HG03280 (cell line): ENCODE data around the gene SMAD3.

ENCODE experiments used
- ATAC-seq: cut with Tn5 transposase; IDR thresholded peaks from one replicate; pipeline ENCODE4 v1.9.1; 2021; ENCODE audit warnings: mild to moderate bottlenecking, moderate library complexity; ENCODE audit not compliant: unreplicated experiment

The SMAD3 gene

DNA sequence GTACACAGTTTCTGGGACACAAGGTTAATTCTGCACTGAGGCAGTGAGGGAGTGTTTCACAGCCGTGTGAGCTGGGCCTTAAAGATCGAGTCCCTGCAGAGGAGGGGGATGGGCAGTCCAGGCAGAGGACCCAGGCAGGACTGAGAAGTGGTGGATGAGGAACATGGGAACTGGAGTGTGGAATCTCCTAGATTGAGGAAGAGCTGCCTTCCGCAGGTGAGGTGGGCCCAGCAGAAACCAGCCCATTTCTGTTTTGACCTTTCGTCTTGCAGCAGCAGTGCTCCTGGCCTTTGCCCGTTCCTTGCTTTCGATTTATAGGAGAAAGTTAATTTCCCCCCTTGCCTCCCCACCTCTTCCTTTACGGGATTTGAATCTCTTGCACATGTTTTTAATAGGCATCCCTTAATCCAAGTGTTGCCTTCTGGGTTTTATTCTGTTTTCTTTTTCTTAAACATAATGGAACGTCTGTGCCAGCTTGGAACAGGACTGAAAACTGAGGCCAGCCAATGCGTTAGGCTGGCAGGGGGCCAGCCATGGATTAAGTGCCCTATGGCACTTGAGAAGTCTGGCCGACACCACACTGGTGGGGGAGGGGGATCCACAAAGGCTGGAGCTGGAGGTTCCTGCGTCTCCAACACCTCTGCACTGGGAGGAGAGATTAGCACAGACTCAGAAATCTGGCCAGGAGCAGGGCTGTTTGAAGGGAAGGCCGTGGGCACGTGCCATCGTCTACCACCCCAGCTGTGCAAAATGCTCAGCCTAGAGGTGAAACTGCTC, 111.0 kb downstream of the SMAD3 start:
- ATAC-seq: no peak

DNA sequence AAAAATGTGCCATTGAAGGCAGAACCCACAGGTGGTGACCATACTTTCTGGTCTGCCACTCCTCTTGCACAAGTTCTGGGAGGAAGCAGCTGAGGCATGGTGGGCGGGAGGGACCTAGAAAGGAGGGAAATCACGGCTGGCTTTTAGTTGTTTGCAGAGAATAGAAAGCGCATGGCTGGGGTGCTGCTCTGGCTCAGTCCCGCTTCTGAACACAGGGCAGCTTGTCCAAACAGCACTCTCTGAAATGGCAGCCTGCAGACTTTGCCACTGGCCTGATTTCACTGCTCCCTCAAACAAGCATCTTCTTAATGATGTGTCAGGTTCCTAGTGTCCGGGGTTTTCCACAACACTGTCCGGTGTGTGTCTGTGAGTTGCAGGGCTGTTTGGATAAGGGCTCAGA, 112.3 kb downstream of the SMAD3 start:
- ATAC-seq: no peak

DNA sequence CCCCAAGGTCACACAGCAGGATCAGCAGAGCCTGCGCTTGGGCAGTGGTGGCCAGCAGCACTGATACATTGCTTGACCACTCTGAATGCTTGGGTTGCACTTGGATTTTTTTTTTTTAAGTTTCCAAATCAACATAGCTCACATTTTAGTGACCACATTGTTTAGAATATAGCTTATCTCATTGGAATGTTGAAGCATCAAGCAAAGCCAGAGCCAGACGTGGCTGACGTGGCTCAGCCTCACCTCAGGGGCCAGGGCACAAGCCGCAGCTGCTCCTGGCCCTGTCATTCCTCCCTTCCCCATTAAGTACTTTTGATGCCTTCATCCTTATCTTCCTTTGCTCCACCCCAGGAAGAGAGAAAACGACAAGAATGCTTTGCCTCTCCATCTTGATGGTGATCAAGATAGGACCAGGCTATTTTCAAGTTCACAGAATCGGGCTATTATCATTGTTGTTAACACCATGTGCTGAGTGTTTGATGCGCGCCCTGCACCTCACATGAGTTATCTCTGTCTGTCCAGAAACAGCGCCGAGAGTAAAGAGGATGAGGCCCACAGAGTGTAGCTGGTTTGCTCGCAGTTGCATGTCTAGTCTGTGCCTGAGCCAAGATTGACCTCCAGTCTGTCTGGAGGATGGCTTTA, 113.3 kb downstream of the SMAD3 start:
- ATAC-seq: no peak

DNA sequence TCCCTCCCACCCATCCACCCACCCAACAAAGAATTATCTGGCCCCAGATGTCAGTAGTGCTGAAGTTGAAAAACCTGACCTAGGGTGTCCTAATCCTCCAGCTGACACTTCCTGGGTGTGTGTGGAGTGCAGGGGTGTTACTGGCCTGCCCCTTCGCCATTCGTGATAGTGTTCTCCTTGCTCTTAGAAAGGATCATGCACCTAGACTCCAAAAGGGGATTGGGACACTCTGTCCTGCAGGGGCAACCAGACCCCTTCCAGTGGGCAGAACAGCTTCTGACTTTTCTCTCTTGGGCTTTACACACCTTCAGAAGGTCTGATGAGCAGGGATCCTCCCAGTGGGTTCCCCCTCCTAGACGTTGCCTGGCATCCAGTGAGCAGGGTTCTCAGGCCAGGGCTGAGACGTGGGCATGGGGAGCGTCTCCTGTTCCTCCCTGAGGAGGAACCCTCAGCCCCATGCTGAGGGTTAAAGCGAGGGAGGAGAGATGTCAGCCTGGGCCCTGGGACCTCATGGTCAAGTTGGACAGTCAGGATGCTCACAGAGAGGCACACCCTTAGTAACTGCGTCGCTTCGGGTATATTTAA, 114.1 kb downstream of the SMAD3 start:
- ATAC-seq: no peak

DNA sequence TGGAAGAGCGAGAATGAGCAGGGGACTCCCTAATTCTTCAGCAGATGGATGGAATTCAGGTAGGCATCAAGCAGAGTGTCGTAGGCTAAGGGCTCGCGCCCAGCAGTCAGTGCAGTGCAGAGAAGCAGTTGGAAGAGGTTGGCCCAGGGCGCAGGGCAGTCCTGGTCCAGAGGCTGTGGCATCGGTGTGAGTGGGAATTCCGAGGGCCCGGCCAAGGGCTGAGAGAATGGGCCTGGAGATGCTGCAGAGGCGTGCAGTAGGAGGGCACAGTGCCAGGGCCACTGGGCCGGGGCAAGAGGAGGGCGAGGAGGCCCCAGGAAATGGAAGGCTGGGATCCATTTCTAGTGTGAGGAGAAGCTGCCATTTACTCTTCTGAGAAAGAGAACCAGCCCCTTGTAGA, 114.6 kb downstream of the SMAD3 start:
- no peak for ATAC-seq

DNA sequence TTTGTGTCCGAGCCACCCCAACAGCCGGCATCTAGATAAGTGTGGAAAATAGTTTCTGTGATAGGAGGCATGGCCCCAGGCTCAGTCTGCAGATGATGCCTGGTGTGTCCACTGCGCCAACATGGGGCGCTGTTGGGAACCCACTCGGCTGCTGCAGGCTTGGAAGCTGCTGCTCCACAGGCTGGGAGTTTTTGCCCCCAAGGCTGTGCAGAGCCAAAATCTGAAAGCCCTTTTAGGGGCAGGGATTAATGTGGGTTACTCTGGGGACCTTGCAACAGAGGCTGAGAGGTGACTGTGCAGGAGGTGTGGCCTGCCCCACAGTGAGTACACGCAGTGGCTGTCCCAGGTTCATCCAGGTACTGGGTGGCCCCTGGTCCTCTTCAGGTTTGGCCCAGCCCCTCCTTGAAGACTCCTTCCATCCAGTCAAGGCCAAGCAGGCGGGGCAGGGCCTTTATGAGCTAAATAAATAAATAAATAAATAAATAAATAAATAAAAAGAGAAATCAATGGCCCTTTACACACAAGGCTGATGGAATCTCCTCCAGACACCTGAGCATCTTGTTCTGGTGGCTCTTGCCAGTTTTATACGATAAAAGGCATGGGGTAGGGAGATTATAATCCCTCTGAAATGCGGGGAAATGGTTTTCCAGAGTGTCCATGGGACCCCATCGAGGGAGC, 115.3 kb downstream of the SMAD3 start:
- ATAC-seq: no peak

DNA sequence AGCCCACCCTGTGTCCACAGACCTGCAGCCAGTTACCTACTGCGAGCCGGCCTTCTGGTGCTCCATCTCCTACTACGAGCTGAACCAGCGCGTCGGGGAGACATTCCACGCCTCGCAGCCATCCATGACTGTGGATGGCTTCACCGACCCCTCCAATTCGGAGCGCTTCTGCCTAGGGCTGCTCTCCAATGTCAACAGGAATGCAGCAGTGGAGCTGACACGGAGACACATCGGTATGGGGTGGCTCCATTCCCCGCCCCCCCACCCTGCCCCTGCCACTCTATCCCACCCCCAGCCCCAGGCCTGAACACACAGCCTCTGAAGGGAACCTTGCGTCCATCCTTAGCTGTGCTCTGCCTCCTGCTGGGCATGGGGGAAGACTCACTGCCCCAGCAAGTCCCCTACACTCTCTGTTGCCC, 115.8 kb downstream of the SMAD3 start:
- no peak for ATAC-seq

DNA sequence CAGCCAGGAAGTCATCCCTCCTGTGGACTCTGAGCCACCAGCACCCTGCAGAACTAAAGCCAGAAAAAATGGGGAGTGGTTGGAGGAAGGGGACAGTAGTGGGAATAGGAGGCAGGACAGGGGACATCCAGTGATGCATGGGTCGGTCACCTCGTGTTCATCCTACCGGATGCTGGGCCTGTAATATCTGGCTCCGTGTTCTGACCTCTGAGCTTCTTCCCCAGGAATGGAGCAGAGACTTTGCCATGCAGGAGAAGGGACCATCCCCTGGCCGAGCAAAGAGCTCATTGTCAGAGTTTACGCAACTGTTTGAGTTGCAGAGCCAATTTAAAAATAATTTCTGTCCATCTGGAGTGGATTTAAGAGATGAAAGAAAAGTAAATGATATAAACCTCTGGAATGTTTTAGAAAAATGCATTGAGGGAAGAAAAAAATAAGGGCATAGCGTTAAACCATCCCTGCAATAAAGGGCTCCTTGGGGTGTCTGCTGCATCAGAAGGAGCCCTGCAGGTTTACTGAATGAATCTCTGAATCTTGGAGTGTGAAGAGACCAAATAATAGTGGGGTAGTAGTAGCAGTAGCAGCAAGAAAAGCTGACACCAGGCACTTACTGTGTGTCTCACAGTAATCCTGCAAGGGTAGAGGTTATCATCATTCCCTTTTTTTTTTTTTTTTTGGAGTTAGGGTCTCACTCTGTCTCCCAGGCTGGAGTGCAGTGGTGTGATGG, 118.2 kb downstream of the SMAD3 start:
- ATAC-seq: no peak

DNA sequence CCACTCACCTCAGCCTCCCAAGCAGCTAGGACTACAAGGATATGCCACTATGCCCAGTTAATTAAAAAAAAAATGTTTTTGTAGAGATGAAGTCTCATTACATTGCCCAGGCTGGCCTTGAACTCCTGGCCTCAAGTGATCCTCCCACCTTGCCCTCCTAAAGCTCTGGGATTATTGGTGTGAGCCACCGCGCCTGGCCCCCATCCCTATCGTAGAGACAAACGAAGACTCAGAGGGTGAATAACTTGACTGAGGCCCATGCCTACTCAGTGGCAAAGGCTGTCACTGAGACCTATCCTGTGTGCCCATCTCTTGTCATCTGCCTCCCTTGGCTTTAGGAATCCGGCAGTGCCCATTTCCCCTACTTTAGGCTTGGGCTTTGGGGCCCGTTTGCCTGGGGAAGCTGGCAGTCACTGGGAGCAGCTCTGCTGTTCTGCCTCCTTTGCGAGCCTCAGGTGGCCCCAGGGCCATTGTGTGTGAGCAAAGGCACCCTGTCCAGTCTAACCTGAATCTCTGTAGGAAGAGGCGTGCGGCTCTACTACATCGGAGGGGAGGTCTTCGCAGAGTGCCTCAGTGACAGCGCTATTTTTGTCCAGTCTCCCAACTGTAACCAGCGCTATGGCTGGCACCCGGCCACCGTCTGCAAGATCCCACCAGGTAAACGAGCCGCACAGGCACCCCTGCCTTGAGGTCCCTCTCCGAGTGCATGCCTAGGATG, 119.0 kb downstream of the SMAD3 start:
- ATAC-seq: no peak

DNA sequence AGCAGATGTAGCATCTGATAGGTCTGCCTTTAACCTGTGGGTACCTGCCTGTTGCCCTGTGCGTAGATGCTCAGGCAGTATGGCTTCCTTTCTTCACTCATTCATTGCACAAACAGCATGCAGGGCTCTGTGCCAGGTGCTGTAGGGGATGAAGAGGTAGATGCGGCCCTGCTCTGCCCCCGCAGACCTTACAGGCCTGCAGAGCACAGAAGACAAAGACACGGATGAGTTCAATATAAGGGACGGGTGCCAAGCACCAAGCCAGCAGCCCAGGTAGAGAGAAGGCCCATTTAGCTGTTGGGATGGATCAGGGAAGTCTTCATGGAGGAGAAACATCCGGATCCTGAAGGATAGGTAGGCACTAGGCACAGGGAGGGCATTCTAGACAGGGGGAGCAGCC, 119.6 kb downstream of the SMAD3 start:
- ATAC-seq: no peak

DNA sequence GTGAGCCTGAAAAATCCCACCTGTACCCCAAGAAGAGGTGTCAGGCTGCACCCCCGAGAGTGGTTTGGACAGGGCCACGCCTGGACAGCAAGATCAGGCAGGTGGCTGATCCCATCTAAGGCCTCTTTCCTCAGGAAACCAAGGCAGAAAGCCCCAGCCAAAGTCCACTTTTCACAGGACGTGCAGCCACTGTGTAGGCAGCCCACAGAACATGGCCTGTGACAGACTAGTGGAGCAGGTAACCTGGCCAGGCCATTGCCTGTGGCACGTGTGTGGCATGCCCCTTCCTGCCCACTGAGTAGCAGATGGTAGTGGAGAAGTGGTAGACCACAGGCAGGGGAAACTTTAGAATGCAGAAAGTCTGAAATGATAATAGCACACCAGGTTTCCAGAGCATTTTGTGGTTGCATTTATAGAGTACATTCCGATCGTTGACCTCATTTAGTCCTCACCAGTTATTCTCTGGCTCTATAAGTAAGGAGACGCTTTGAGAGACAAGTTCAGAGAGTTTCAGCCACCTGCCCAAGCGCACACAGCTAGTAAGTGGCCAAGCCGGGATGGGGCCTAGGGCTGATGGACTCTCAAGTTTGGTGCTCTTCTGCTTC, 120.3 kb downstream of the SMAD3 start:
- no peak for ATAC-seq

DNA sequence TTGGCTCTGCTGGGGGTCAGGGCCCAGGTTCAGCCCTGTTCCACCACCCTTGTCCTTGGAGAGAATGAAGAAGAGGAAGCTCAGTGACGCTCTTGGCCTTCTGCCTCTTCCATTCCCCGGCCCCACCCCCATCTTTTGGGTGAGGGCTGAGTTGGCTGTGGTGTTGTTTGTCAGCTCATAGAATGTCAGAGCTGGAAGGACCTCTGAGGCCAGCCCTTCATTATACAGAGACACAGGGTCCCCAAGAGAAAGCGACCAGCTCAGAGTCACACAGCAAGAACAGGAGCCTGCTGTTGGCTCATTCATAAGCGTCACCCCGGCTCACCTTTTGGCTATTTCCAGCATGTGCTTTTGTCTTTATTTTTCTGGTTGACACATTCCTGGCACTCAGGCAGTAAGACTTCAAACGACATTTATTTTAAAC, 120.8 kb downstream of the SMAD3 start:
- no peak for ATAC-seq

DNA sequence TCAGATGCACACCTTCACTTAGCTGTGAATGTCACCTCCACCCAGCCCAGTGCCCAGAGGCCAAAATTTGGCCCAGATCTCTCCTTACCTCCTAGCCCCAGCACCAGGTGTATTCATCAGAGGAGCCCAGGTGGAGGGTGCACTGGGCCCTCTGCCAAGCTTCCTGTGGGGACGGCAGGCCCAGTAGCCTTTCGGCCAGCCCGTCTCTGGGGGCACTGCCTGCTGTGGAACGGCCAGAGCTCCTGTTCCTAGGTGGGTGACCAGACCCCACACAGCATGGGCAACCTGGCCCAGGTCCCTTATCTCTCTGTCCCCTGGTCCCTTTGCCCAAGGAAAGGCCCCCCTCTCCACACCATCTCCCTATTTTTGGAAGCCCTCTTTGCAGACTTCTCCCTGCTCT, 121.3 kb downstream of the SMAD3 start:
- no peak for ATAC-seq

DNA sequence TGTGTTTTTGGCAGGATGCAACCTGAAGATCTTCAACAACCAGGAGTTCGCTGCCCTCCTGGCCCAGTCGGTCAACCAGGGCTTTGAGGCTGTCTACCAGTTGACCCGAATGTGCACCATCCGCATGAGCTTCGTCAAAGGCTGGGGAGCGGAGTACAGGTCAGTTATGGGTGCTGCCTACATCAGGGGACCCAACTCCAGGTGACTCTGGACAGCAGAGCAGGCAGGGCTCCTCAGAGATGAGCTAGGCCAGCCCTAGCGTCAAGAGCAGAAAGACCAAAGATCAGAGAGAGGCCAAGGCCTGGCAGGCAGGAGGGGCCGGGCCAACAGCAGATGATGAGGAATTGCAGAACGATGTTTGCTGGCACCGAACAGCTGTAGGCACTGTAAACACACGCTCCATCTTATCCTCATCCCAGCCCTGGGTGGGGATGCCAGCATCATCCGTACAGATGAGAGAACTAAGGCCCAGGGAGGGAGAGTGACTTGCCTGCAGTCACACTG, 122.0 kb downstream of the SMAD3 start:
- no peak for ATAC-seq

DNA sequence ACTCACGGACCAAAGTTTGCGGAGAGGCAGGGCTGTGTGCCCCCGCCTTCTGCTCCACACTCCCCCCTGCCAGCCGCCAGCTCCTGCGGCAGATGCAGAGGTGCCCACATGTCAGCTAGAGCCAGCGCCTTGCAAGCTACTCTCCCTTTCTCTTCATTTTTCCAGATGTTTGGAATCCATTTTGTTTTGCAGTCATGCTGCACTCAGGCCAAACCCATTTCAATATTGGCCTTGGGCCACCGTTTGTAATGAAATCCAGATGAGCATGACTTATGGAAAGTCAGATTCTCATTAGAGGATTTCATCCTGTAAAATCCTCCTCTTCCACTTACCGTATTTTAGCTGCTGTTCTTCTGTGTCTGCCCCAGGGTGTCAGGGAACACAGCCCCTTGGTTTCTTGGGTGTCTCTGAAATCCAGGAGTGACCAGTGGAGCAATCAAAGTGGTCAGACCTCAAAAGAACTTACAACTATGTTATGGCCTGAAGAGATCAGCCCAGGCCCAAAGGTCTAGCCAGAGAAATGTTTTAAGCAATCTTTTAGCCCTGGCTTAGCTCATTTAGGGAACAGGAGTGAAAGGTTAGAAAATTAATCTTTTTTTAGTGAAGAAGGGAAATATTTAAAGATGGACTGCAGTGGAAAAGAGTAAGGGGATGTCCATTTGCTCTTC, 123.3 kb downstream of the SMAD3 start:
- ATAC-seq: no peak

DNA sequence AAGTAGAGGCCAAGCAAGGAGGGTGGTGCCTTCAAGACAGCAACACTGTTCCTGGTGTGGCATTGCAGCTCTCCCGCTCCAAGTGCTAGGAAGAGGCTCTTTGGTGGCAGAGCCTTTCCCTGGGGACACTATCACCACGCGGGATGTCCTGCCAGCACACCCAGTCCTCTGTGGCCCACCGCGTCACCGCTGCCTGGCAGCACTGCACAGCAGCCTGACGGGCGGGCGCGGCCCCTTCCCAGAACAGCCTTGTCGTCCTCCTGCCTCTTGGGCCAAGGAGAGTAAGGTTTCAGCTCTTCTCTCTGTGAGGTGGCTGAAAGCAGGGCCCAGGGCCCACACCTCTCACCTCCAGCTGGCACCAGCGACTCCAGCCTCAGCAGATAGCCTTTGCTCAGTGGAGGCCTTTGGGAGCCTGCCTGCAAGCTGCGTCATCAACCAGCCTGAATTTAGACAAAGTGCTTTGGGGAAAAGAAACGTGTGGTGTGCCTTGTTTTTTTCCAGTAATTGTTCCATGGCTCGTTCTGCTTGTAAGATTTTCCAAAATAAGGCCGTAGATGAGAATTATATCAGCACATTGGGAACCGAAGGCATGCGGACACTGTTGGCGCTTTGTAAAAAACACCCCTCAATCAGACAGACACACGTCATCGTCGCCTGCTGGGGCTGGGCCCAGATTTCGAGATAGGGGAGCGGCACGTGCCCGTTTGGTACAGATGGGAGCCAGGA, 124.1 kb downstream of the SMAD3 start:
- ATAC-seq: no peak

DNA sequence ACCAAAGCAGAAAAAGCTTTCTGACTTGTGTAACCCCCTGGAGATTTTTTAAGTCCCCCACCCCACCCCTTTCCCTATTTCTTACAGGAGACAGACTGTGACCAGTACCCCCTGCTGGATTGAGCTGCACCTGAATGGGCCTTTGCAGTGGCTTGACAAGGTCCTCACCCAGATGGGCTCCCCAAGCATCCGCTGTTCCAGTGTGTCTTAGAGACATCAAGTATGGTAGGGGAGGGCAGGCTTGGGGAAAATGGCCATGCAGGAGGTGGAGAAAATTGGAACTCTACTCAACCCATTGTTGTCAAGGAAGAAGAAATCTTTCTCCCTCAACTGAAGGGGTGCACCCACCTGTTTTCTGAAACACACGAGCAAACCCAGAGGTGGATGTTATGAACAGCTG, 124.9 kb downstream of the SMAD3 start:
- no peak for ATAC-seq

DNA sequence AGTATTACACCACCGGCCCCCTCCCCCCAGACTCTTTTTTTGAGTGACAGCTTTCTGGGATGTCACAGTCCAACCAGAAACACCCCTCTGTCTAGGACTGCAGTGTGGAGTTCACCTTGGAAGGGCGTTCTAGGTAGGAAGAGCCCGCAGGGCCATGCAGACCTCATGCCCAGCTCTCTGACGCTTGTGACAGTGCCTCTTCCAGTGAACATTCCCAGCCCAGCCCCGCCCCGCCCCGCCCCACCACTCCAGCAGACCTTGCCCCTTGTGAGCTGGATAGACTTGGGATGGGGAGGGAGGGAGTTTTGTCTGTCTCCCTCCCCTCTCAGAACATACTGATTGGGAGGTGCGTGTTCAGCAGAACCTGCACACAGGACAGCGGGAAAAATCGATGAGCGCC, 125.4 kb downstream of the SMAD3 start:
- ATAC-seq: no peak
